GM12878 (cell line): Measurements from ENCODE around the gene CLSTN2. TPM values are rescaled to one million over a fixed set of nuclear protein-coding genes. Genes with fewer than 3 reads are reported as not detected.

Source experiments
- ATAC-seq: fragments of 200-7000 bp; cut with Tn5 transposase; 3 replicates; pipeline ENCODE4 v1.9.1; 2020; ENCODE audit warnings: mild to moderate bottlenecking, moderate library complexity
- BruUV-seq: library from RNA; stranded (reverse); fragments of 400-500 nt; replicated peaks from 2 replicates; lab custom pipeline; 2021; lab: Mats Ljungman, UMichigan
- CTCF ChIA-PET: fragments of 300-600 bp; sonication (Branson Sonifier 250); formaldehyde crosslinking; extraction: SDS; loops from one replicate; lab custom pipeline; 2021; ENCODE audit warnings: inconsistent platforms; lab: Yijun Ruan, JAX
- POLR2A ChIA-PET: fragments of 350-600 bp; formaldehyde crosslinking; extraction: SDS; loops from one replicate; lab custom pipeline; 2021; ENCODE audit warnings: inconsistent platforms; lab: Charles Lee
- RAD21 ChIA-PET: fragments of 300-600 bp; sonication (Branson Sonifier 250); formaldehyde crosslinking; loops from one replicate; lab custom pipeline; 2023; ENCODE audit warnings: antibody characterized with exemption; ENCODE audit not compliant: unreplicated experiment; lab: Charles Lee
- SMC1A ChIA-PET: fragments of 300-600 bp; sonication (Branson Sonifier 250); formaldehyde crosslinking; loops from one replicate; lab custom pipeline; 2023; ENCODE audit not compliant: unreplicated experiment, uncharacterized antibody; lab: Charles Lee
- DNase-seq: peaks from one replicate; pipeline ENCODE4 v3.0.0-alpha.2; 2011; ENCODE audit warnings: low read depth, low spot score
- FAIRE-seq: peaks from 3 replicates; lab custom pipeline; 2011; peaks lifted over from hg19 to GRCh38; lab: Jason Lieb, UNC
- H2AFZ ChIP-seq: 2 replicates; pipeline ENCODE4 v1.6.0; 2011; ENCODE audit warnings: low read depth, low read length, control low read depth; ENCODE audit not compliant: control insufficient read depth
- H3K27ac ChIP-seq: 2 replicates; pipeline ENCODE4 v1.5.1; 2011; ENCODE audit warnings: control low read depth; ENCODE audit not compliant: control insufficient read depth, insufficient read depth
- H3K27me3 ChIP-seq, 2 experiments: replicated peaks in 1 of 2; 2 replicates each; pipeline versions ENCODE4 v1.6.0 to v1.6.1; 2011; ENCODE audit warnings: low read length in 1 of 2; ENCODE audit not compliant: control insufficient read depth in 2 of 2, insufficient read depth in 2 of 2
- H3K36me3 ChIP-seq, 2 experiments: 2 replicates each; pipeline ENCODE4 v1.5.1; 2011; ENCODE audit warnings: low read length in 1 of 2; ENCODE audit not compliant: control insufficient read depth in 2 of 2, insufficient read depth in 2 of 2
- H3K4me1 ChIP-seq: 2 replicates; pipeline ENCODE4 v1.6.1; 2011; ENCODE audit warnings: mild to moderate bottlenecking, low read length, moderate library complexity, mixed read lengths; ENCODE audit not compliant: control insufficient read depth, insufficient read depth
- H3K4me2 ChIP-seq: 2 replicates; pipeline ENCODE4 v1.6.0; 2011; ENCODE audit warnings: control low read depth; ENCODE audit not compliant: control insufficient read depth, insufficient read depth
- H3K4me3 ChIP-seq: fragments of 200-600 bp; sonication (generic); 2 replicates; pipeline ENCODE4 v1.5.1; 2016
- H3K79me2 ChIP-seq: 2 replicates; pipeline ENCODE4 v1.6.0; 2011; ENCODE audit warnings: low read length; ENCODE audit not compliant: control insufficient read depth, insufficient read depth
- H3K9ac ChIP-seq: 2 replicates; pipeline ENCODE4 v1.8.0; 2011; ENCODE audit warnings: low read length, control low read depth, mixed read lengths; ENCODE audit not compliant: control insufficient read depth, insufficient read depth
- H3K9me3 ChIP-seq: replicated peaks from 3 replicates; pipeline ENCODE4 v1.5.1; 2011; ENCODE audit warnings: mild to moderate bottlenecking, low read length; ENCODE audit not compliant: control insufficient read depth, insufficient read depth
- H4K20me1 ChIP-seq: 2 replicates; pipeline ENCODE4 v1.6.0; 2011; ENCODE audit not compliant: control insufficient read depth, insufficient read depth
- ATF7 ChIP-seq: fragments of 450-650 bp; IDR thresholded peaks from 2 replicates; pipeline ENCODE4 v1.6.1; 2016; ENCODE audit warnings: low read depth, mild to moderate bottlenecking
- BACH1 ChIP-seq: fragments of 450-650 bp; IDR thresholded peaks from 2 replicates; pipeline ENCODE4 v1.6.1; 2017; ENCODE audit warnings: mild to moderate bottlenecking, borderline replicate concordance
- BCL11A ChIP-seq: IDR thresholded peaks from 2 replicates; pipeline ENCODE4 v1.6.1; 2011; ENCODE audit warnings: low read depth, low read length
- CBX3 ChIP-seq: fragments of 200-600 bp; sonication (generic); IDR thresholded peaks from 2 replicates; pipeline ENCODE4 v1.6.1; 2016; ENCODE audit warnings: low read depth, borderline replicate concordance
- FOS ChIP-seq: IDR thresholded peaks from 3 replicates; pipeline ENCODE4 v1.6.1; 2011; ENCODE audit warnings: borderline replicate concordance; ENCODE audit not compliant: insufficient read length; ENCODE audit errors: extremely low read depth
- FOXK2 ChIP-seq: fragments of 450-650 bp; IDR thresholded peaks from 2 replicates; pipeline ENCODE4 v1.6.1; 2017; ENCODE audit warnings: mild to moderate bottlenecking, moderate library complexity
- FOXM1 ChIP-seq: IDR thresholded peaks from 2 replicates; pipeline ENCODE4 v1.6.1; 2012; ENCODE audit warnings: low read depth, mild to moderate bottlenecking, inconsistent platforms, low read length, moderate library complexity
- GATAD2B ChIP-seq: fragments of 450-650 bp; conservative IDR thresholded peaks from 2 replicates; pipeline ENCODE4 v1.6.1; 2017; ENCODE audit warnings: low read depth, mild to moderate bottlenecking, moderate library complexity
- MXI1 ChIP-seq: fragments of 150-350 bp; IDR thresholded peaks from 2 replicates; pipeline ENCODE4 v1.6.1; 2011; ENCODE audit warnings: low read depth, mild to moderate bottlenecking, inconsistent platforms, low read length, improper control_type of control experiment
- MYB ChIP-seq: fragments of 150-350 bp; IDR thresholded peaks from 2 replicates; pipeline ENCODE4 v1.6.1; 2014; ENCODE audit warnings: mild to moderate bottlenecking, low read depth, low read length, borderline replicate concordance
- NR2C1 ChIP-seq: fragments of 450-650 bp; IDR thresholded peaks from 2 replicates; pipeline ENCODE4 v1.6.1; 2017; ENCODE audit warnings: antibody characterized with exemption, mild to moderate bottlenecking, moderate library complexity
- RAD21 ChIP-seq: IDR thresholded peaks from 2 replicates; pipeline ENCODE4 v1.6.1; 2011; ENCODE audit warnings: mild to moderate bottlenecking, low read depth, low read length, moderate library complexity; ENCODE audit not compliant: insufficient read depth
- RUNX3 ChIP-seq: IDR thresholded peaks from 2 replicates; pipeline ENCODE4 v1.6.1; 2012; ENCODE audit warnings: low read length, inconsistent platforms
- STAT3 ChIP-seq: IDR thresholded peaks from 2 replicates; pipeline ENCODE4 v1.6.1; 2011; ENCODE audit warnings: low read depth, low read length, improper control_type of control experiment
- TARDBP ChIP-seq: IDR thresholded peaks from 2 replicates; pipeline ENCODE4 v1.6.1; 2016; ENCODE audit warnings: borderline replicate concordance
- ZBTB11 ChIP-seq: fragments of 450-650 bp; formaldehyde crosslinking; IDR thresholded peaks from 2 replicates; pipeline ENCODE4 v1.5.0; 2022; ENCODE audit warnings: mild to moderate bottlenecking, missing genetic modification characterization
- WGBS: methylation state at CpG from one replicate; pipeline ENCODE4 v1.1.6; 2016; ENCODE audit warnings: low lambda C conversion rate; ENCODE audit not compliant: insufficient replicate concordance, insufficient coverage; ENCODE audit errors: missing lambda C conversion rate; 5-methylcytosine and 5-hydroxymethylcytosine counted together
- in situ Hi-C: fragments of 300-500 bp; cut with MboI; formaldehyde crosslinking; loops from 9 replicates; pipeline ENCODE4 v1.14.3; 2018; ENCODE audit warnings: mixed read lengths
- intact Hi-C: fragments of 100-400 bp; cut with micrococcal nuclease; formaldehyde crosslinking; loops from one replicate; pipeline ENCODE4 v1.14.2; 2022; ENCODE audit not compliant: unreplicated experiment
- polyA plus RNA-seq, 11 experiments: library from polyadenylated mRNA; depleted of rRNA in 4 of 11; unstranded in 6 of 11; stranded (reverse) in 5 of 11; fragments of >200 nt; fragmentation: Nextera tagmentation in 4 of 11; fragmentation: Illumina TruSeq in 1 of 11; extraction: Ambion mirVana in 4 of 11; extraction: Trizol in 1 of 11; gene quantifications; 1 replicate in 1 of 11; 2 replicates in 10 of 11; pipeline versions ENCODE4 v1.2.1 to v1.2.3, GENCODE V29; 2011 to 2016; ENCODE audit warnings: inconsistent platforms in 2 of 11, missing spikeins in 2 of 11, low read depth in 1 of 11
- total RNA-seq, 4 experiments: library from RNA; depleted of rRNA in 3 of 4; stranded (reverse); fragments of >200 nt in 3 of 4; fragmentation: Illumina TruSeq in 1 of 4; extraction: Trizol in 1 of 4; gene quantifications; 2 replicates each; pipeline versions ENCODE4 v1.2.1 to v1.2.3, GENCODE V29; 2013 to 2021

Gene CLSTN2
- total and polyA plus RNA-seq, 10 of the 15 experiments (the other 5 are each of a cell fraction or from before 2014, with no cell fraction given): under 0.01 to 0.10 (median under 0.01) TPM; not detected in 5

GRCh38 chr3:139928708-139929505 is 6.1 kb upstream of the CLSTN2 start:
- RAD21 ChIA-PET: no interaction called here
- 2% methylated on average over 4 of the region's 4 CpGs for WGBS
- H2AFZ ChIP-seq: no peak overlapping the region
- in situ Hi-C loops (loop anchor here (25.0 kb wide), 1 partner anchor 933 kb away; no protein-coding TSS in a partner anchor), intact Hi-C loops (no loop called here)
- no peaks in the 10 kb centered on the region; a peak in 3 of 4 replicates for H3K27me3 ChIP-seq
- H3K27ac ChIP-seq: no peak overlapping the region
- no peak overlapping the region for H3K4me2 ChIP-seq
- no peak for FAIRE-seq
- no peak for ATAC-seq
- H3K36me3 ChIP-seq: no peaks in the 10 kb centered on the region
- no peaks in the 10 kb centered on the region for H3K4me1 ChIP-seq
- CTCF ChIA-PET: interaction anchor here (1.4 kb wide), 1 partner anchor 9 kb away, joined by 3 read pairs; no protein-coding TSS in a partner anchor
- H3K4me3 ChIP-seq: no peak overlapping the region
- no peaks in the 10 kb centered on the region for H3K79me2 ChIP-seq
- SMC1A ChIA-PET: interaction anchor here (1.6 kb wide), 1 partner anchor 9 kb away, joined by 6 read pairs; no protein-coding TSS in a partner anchor
- H4K20me1 ChIP-seq: no peaks in the 10 kb centered on the region
- no peak overlapping the region for H3K9ac ChIP-seq
- BruUV-seq: no TSS peak
- no peaks in the 10 kb centered on the region for H3K9me3 ChIP-seq
- POLR2A ChIA-PET: no interaction called here
- DNase-seq: no peak
- TF ChIP-seq GATAD2B (no peak), NR2C1 (no peak), FOS (no peak), RAD21 (no peak), ATF7 (no peak), TARDBP (no peak), RUNX3 (no peak), MYB (no peak), BCL11A (no peak), FOXM1 (no peak), BACH1 (no peak), ZBTB11 (CRISPR knock-in tag) (no peak), STAT3 (no peak), CBX3 (no peak), MXI1 (no peak), FOXK2 (no peak)
